Smooth muscle cell (in vitro differentiated cells): ENCODE measurements around the gene EDN1. TPM values are rescaled to one million over a fixed set of nuclear protein-coding genes. Genes with fewer than 3 reads are reported as not detected.

Experiments
- DNase-seq: peaks from one replicate; lab custom pipeline; 2025; ENCODE audit not compliant: unreplicated experiment; lab: John Stamatoyannopoulos, UW
- H2AFZ ChIP-seq: fragments of 200-600 bp; sonication (generic); 2 replicates; pipeline ENCODE4 v1.6.0; 2016; ENCODE audit warnings: antibody characterized with exemption, low read depth, mild to moderate bottlenecking
- H3F3A ChIP-seq: fragments of 200-600 bp; sonication (generic); 2 replicates; pipeline ENCODE4 v1.6.0; 2017; ENCODE audit warnings: antibody characterized with exemption, low read depth
- H3K27ac ChIP-seq: fragments of 200-600 bp; sonication (generic); 2 replicates; pipeline ENCODE4 v1.5.1; 2016; ENCODE audit warnings: low read depth, mild to moderate bottlenecking
- H3K27me3 ChIP-seq: fragments of 200-600 bp; sonication (generic); 2 replicates; pipeline ENCODE4 v1.6.1; 2016; ENCODE audit warnings: low read depth, mild to moderate bottlenecking
- H3K36me3 ChIP-seq: fragments of 200-600 bp; sonication (generic); 2 replicates; pipeline ENCODE4 v1.5.1; 2016; ENCODE audit warnings: low read depth
- H3K4me1 ChIP-seq: fragments of 200-600 bp; sonication (generic); 2 replicates; pipeline ENCODE4 v1.5.1; 2016; ENCODE audit warnings: low read depth
- H3K4me2 ChIP-seq: fragments of 200-600 bp; sonication (generic); 2 replicates; pipeline ENCODE4 v1.6.0; 2016; ENCODE audit warnings: mild to moderate bottlenecking
- H3K4me3 ChIP-seq: fragments of 200-600 bp; sonication (generic); 2 replicates; pipeline ENCODE4 v1.5.1; 2016; ENCODE audit warnings: mild to moderate bottlenecking
- H3K79me2 ChIP-seq: fragments of 200-600 bp; sonication (generic); 2 replicates; pipeline ENCODE4 v1.6.0; 2016; ENCODE audit warnings: low read depth, mild to moderate bottlenecking
- H3K9ac ChIP-seq: fragments of 200-600 bp; sonication (generic); 2 replicates; pipeline ENCODE4 v1.6.0; 2016; ENCODE audit warnings: low read depth
- H3K9me3 ChIP-seq: fragments of 200-600 bp; sonication (generic); replicated peaks from 2 replicates; pipeline ENCODE4 v1.5.1; 2016; ENCODE audit warnings: low read depth
- H4K20me1 ChIP-seq: fragments of 200-600 bp; sonication (generic); 2 replicates; pipeline ENCODE4 v1.6.0; 2016; ENCODE audit warnings: low read depth
- CTCF ChIP-seq: fragments of 200-600 bp; sonication (generic); IDR thresholded peaks from 2 replicates; pipeline ENCODE4 v1.5.1; 2017; ENCODE audit warnings: borderline replicate concordance, mild to moderate bottlenecking, antibody characterized with exemption; ENCODE audit not compliant: insufficient read depth, poor library complexity, severe bottlenecking
- WGBS: methylation state at CpG from one replicate; pipeline ENCODE4 v1.1.7; 2016; ENCODE audit warnings: low lambda C conversion rate; 5-methylcytosine and 5-hydroxymethylcytosine counted together
- polyA plus RNA-seq: library from polyadenylated mRNA; unstranded; fragments of >200 nt; fragmentation: Nextera tagmentation; extraction: Ambion mirVana; gene quantifications from 2 replicates; pipeline ENCODE4 v1.2.1, GENCODE V29; 2016
- total RNA-seq: library from RNA; depleted of rRNA; stranded (reverse); fragments of >200 nt; gene quantifications from 2 replicates; pipeline ENCODE4 v1.2.3, GENCODE V29; 2014

Gene EDN1
- total and polyA plus RNA-seq, 2 experiments from 2014 or later = 8.2 to 20.0 TPM

GRCh38 chr6:12343440-12344162, 53.4 kb downstream of the EDN1 start:
- H3K4me2 ChIP-seq = no peak overlapping the region

GRCh38 chr6:12344296-12344695, 54.1 kb downstream of the EDN1 start:
- H3K27ac ChIP-seq = no peak overlapping the region
- H3K9me3 ChIP-seq = no peaks in the 10 kb centered on the region
- H3K4me3 ChIP-seq = no peak overlapping the region
- no peaks in the 10 kb centered on the region for H3K79me2 ChIP-seq
- no peak overlapping the region for H3K4me2 ChIP-seq
- WGBS = 97% methylated on average over 5 of the region's 5 CpGs
- H3F3A ChIP-seq = no peaks in the 10 kb centered on the region
- H4K20me1 ChIP-seq = no peaks in the 10 kb centered on the region
- TF ChIP-seq CTCF = no peak
- no peak for DNase-seq
- H2AFZ ChIP-seq = no peak overlapping the region
- H3K36me3 ChIP-seq = no peaks in the 10 kb centered on the region
- H3K27me3 ChIP-seq = no peaks in the 10 kb centered on the region
- peaks cover 27% of the 10 kb centered on the region for H3K4me1 ChIP-seq
- no peak overlapping the region for H3K9ac ChIP-seq

More at GRCh38 chr6:12343440-12344162, 53.4 kb downstream of the EDN1 start:
- no peak for DNase-seq
- no peaks in the 10 kb centered on the region for H3K27me3 ChIP-seq
- no peaks in the 10 kb centered on the region for H3F3A ChIP-seq
- H3K79me2 ChIP-seq = no peaks in the 10 kb centered on the region
- 68% methylated on average over 8 of the region's 8 CpGs for WGBS
- TF ChIP-seq CTCF = no peak
- H3K4me1 ChIP-seq = peaks cover 21% of the 10 kb centered on the region
- H3K9ac ChIP-seq = no peak overlapping the region
- H2AFZ ChIP-seq = no peak overlapping the region
- no peak overlapping the region for H3K4me3 ChIP-seq
- no peaks in the 10 kb centered on the region for H4K20me1 ChIP-seq
- H3K9me3 ChIP-seq = no peaks in the 10 kb centered on the region
- no peak overlapping the region for H3K27ac ChIP-seq
- H3K36me3 ChIP-seq = no peaks in the 10 kb centered on the region

- 81% methylated on average over 6 of the region's 6 CpGs for WGBS
These were observed 55.0 kb downstream of the EDN1 start for GRCh38 chr6:12344961-12345693.

More at GRCh38 chr6:12344961-12345693, 55.0 kb downstream of the EDN1 start:
- H2AFZ ChIP-seq = no peak overlapping the region
- H3K4me2 ChIP-seq = no peak overlapping the region
- no peak for DNase-seq
- H3F3A ChIP-seq = no peaks in the 10 kb centered on the region
- no peaks in the 10 kb centered on the region for H3K9me3 ChIP-seq
- no peak overlapping the region for H3K9ac ChIP-seq
- H3K79me2 ChIP-seq = no peaks in the 10 kb centered on the region
- peaks cover 32% of the 10 kb centered on the region for H3K4me1 ChIP-seq
- no peaks in the 10 kb centered on the region for H3K27me3 ChIP-seq
- no peak overlapping the region for H3K27ac ChIP-seq
- no peak overlapping the region for H3K4me3 ChIP-seq
- no peaks in the 10 kb centered on the region for H3K36me3 ChIP-seq
- H4K20me1 ChIP-seq = no peaks in the 10 kb centered on the region
- no peak for TF ChIP-seq CTCF
